MCF 10A (cell line): ENCODE measurements around the gene VIT. TPM values are rescaled to one million over a fixed set of nuclear protein-coding genes. Genes with fewer than 3 reads are reported as not detected.

Source experiments
- BruUV-seq: library from RNA; stranded (reverse); fragments of 400-500 nt; replicated peaks from 2 replicates; lab custom pipeline; 2021; lab: Mats Ljungman, UMichigan
- CTCF ChIA-PET: fragments of 300-600 bp; sonication (Branson Sonifier 250); formaldehyde crosslinking; extraction: SDS; loops from one replicate; lab custom pipeline; 2021; ENCODE audit warnings: antibody characterized with exemption, inconsistent platforms; lab: Yijun Ruan, JAX
- POLR2A ChIA-PET: fragments of 300-600, 350-650 bp; sonication (Branson Sonifier 250); formaldehyde crosslinking; extraction: SDS; loops from one replicate; lab custom pipeline; 2020; ENCODE audit warnings: antibody characterized with exemption, inconsistent platforms; lab: Yijun Ruan, JAX
- DNase-seq: peaks from one replicate; pipeline ENCODE4 v3.0.0-alpha.2; 2018; ENCODE audit not compliant: unreplicated experiment
- H3K27ac Mint-ChIP-seq: one replicate; pipeline ENCODE4 v1.8.0; 2022; ENCODE audit warnings: mild to moderate bottlenecking, low read depth, mixed read lengths; ENCODE audit not compliant: unreplicated experiment
- H3K27me3 Mint-ChIP-seq: one replicate; pipeline ENCODE4 v1.8.0; 2022; ENCODE audit warnings: mixed read lengths; ENCODE audit not compliant: insufficient read depth, unreplicated experiment
- H3K36me3 Mint-ChIP-seq: one replicate; pipeline ENCODE4 v1.8.0; 2022; ENCODE audit warnings: mild to moderate bottlenecking, moderate library complexity, mixed read lengths; ENCODE audit not compliant: insufficient read depth, unreplicated experiment
- H3K4me1 Mint-ChIP-seq: one replicate; pipeline ENCODE4 v1.8.0; 2022; ENCODE audit warnings: mixed read lengths; ENCODE audit not compliant: insufficient read depth, unreplicated experiment
- H3K4me3 Mint-ChIP-seq: one replicate; pipeline ENCODE4 v1.8.0; 2022; ENCODE audit warnings: mild to moderate bottlenecking, moderate library complexity, mixed read lengths; ENCODE audit not compliant: unreplicated experiment
- H3K9me3 Mint-ChIP-seq: one replicate; pipeline ENCODE4 v1.8.0; 2022; ENCODE audit warnings: mixed read lengths; ENCODE audit not compliant: unreplicated experiment
- CTCF ChIP-seq: fragments of 200-600 bp; IDR thresholded peaks from one replicate; pipeline ENCODE4 v1.8.0; 2022; ENCODE audit warnings: antibody characterized with exemption, mild to moderate bottlenecking; ENCODE audit not compliant: unreplicated experiment
- intact Hi-C: fragments of 100-400 bp; cut with micrococcal nuclease; formaldehyde crosslinking; loops from 2 replicates; pipeline ENCODE4 v1.14.1; 2022
- total RNA-seq: library from RNA; stranded (reverse); gene quantifications from 2 replicates; pipeline ENCODE4 v1.2.3, GENCODE V29; 2022

VIT gene
- total RNA-seq, 1 experiment from 2014 or later, result not detected

DNA sequence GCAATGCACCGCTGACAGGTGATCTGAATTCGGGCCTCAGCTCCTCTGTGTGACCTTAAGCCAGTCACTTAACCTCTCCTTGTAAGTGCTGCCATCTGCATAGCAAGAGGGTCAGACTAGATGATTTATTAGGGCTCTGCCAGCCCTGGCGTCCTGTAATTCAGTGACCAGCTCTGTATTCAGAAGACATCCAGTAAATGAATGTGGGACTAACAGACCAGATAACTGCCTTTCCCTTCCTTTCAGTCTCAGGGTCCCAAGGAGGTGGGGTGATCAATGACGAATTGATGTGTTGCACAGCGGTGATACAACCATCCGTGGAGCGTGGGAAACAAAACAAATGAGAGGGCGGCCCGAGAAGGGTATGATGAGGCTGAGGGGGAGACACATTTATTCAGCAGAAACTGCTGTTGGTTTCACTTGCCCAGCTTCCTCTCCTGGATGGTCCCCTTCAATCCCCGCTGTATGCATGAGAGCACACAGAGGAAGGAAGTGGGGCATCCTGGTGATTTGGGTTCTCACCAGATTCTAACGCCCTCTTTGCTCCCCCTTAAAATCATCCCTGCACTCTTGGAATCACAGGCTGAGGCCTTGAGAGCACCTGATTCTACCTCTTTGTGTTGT, 92.8 kb downstream of the VIT start:
- Mint-ChIP-seq H3K4me1 (no peaks in the 10 kb centered on the region), H3K36me3 (no peaks in the 10 kb centered on the region), H3K27ac (no peak overlapping the region), H3K4me3 (no peak overlapping the region), H3K27me3 (peaks cover 39% of the 10 kb centered on the region), H3K9me3 (no peaks in the 10 kb centered on the region)
- DNase-seq, result no peak
- no peak for TF ChIP-seq CTCF
- intact Hi-C loops, result loop anchor here (10.0 kb wide), 1 partner anchor 434 kb away; the partner anchor contains the start of gene CRIM1
- CTCF ChIA-PET, result interaction anchor here (1.2 to 2.1 kb wide), 3 partner anchors 9 to 125 kb away, joined by 3 to 6 read pairs (median 4); no protein-coding TSS in a partner anchor
- POLR2A ChIA-PET, result interaction anchor here (0.6 kb wide), 1 partner anchor 237 kb away, joined by 3 read pairs; no protein-coding TSS in a partner anchor
- BruUV-seq, result no TSS peak

DNA sequence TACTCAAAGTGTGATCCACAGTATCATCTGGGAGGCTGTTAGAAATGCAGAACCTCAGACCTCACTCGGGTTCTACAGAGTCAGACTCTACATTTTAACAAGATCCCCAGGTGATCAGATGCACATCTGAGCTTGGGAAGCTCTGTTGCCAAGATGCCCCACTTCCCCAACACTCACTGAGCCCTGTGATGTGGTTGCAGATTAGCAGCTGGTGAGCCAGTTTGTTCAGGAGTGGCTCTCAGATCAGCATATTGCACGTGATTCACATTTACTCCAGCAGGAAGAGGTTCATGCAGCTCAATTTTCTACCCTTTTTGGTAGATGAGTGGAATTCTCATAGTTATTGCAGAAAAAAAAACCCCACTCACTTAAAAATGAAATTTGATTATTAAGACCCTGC, 96.4 kb downstream of the VIT start:
- BruUV-seq, result no TSS peak
- no peak for DNase-seq
- Mint-ChIP-seq H3K9me3 (no peaks in the 10 kb centered on the region), H3K4me3 (no peak overlapping the region), H3K27me3 (peaks cover 60% of the 10 kb centered on the region), H3K27ac (no peak overlapping the region), H3K4me1 (peaks cover 10% of the 10 kb centered on the region), H3K36me3 (no peaks in the 10 kb centered on the region)
- ChIA-PET CTCF (interaction anchor here (0.6 to 7.1 kb wide), 8 partner anchors 8 to 1383 kb away, joined by 3 to 39 read pairs (median 3); no protein-coding TSS in a partner anchor), POLR2A (interaction anchor here (0.8 kb wide), 1 partner anchor 14 kb away, joined by 4 read pairs; no protein-coding TSS in a partner anchor)
- intact Hi-C loops, result no loop called here
- no peak for TF ChIP-seq CTCF

DNA sequence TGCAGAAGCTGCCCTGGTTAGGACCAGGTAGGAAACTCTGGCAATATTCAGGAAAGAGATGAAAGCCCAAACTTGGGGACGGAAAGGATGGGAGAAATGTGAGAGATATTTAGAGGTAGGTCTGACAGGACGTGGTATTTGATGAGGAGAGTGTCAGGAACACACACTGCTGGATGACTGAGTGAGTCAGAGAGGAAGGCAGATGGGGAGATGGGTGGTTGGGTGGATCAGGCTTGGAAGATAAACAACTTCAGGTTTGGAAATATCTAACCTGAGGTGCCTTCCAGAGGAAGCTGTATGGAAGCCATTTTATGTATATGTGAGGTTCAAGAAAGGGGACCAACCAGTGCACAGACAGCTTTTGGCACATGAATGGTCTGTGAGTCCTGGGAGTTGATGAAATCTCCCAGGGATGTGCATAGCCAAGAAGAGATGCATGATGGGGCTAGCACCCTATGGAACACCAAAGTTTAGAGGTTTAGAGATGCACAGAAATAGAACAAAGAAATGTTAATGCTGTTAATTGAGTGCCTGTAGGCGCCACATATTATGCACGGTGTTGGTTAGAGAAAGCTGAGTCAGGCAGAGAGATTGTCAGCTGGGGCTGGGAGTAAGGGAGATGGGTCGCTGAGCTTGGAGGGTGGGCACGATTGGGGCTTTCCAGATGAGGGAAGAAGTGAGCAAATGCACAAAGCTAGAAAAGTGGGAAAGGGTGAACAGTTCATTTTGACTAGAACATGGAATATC, 101.0 kb downstream of the VIT start:
- peaks cover 39% of the 10 kb centered on the region for H3K27me3 Mint-ChIP-seq
- peaks cover 10% of the 10 kb centered on the region for H3K4me1 Mint-ChIP-seq
- no peak overlapping the region for H3K27ac Mint-ChIP-seq
- ChIA-PET POLR2A (no interaction called here), CTCF (interaction anchor here (0.6 to 6.1 kb wide), 2 partner anchors 12 to 102 kb away, joined by 3 to 60 read pairs; no protein-coding TSS in a partner anchor)
- BruUV-seq, result no TSS peak
- intact Hi-C loops, result no loop called here
- no peaks in the 10 kb centered on the region for H3K9me3 Mint-ChIP-seq
- TF ChIP-seq CTCF, result no peak
- no peaks in the 10 kb centered on the region for H3K36me3 Mint-ChIP-seq
- DNase-seq, result no peak
- H3K4me3 Mint-ChIP-seq, result no peak overlapping the region

GRCh38 chr2:36798724-36799123, 102.2 kb downstream of the VIT start:
- H3K27me3 Mint-ChIP-seq, result peaks cover 31% of the 10 kb centered on the region
- CTCF ChIA-PET, result interaction anchor here (6.1 kb wide), 1 partner anchor 14 kb away, joined by 60 read pairs; no protein-coding TSS in a partner anchor
- TF ChIP-seq CTCF, result no peak
- H3K4me1 Mint-ChIP-seq, result peaks cover 10% of the 10 kb centered on the region
- no peaks in the 10 kb centered on the region for H3K9me3 Mint-ChIP-seq
- no peak for DNase-seq
- intact Hi-C loops, result no loop called here
- H3K36me3 Mint-ChIP-seq, result no peaks in the 10 kb centered on the region
- H3K4me3 Mint-ChIP-seq, result no peak overlapping the region
- BruUV-seq, result no TSS peak
- POLR2A ChIA-PET, result no interaction called here
- no peak overlapping the region for H3K27ac Mint-ChIP-seq
